HG02981 (cell line): Measurements from ENCODE around the gene REST.
"Not testable (repeated sequence)": the region's sequence is repeated elsewhere in the genome, so short reads cannot be mapped to it uniquely, and the experiment has no call there.

Source experiments
- ATAC-seq: cut with Tn5 transposase; IDR thresholded peaks from one replicate; pipeline ENCODE4 v1.9.1; 2021; ENCODE audit warnings: mild to moderate bottlenecking, moderate library complexity; ENCODE audit not compliant: unreplicated experiment

REST gene

DNA sequence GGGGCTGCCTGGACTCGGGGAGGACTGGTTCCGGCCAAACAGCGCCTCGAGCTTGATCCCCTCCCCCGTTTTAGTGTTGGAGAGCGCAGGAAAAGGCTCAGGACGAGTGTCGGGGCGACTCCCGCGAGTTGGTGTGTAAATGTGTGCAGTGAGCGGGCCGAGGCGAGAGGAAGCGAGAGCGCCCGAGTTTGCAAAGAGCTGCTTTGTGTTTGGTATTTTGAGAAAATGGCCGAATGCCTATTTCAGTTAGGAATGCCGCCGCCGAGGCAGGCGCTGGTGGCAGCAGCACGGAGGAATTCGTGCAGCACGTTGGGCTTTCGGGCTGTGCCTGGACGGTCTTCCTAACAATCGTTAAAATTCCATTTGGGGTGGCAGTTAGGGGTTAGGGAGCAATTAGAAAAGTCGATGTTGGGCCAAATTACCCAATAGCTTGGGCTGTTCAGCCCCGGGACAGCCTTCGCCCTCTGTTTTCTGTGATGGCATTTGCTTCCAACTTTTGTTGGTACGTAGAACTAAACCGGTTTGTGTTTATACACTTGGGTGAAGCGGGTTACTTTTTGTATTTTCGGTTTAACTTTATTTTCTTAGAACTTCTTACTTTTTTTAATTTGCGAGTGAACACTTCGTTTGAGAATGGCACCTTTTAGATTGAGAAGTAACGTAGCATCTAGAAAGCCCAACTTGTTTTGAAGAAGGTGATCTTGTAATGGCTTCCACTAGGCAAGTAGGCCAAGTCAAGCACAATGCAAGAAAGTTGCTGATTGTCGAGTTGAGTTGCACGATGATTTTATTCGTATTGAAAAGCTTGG is 1.6 kb downstream of the REST start:
- ATAC-seq = peak; percentile 28

- ATAC-seq = no peak
Measured at GRCh38 chr4:56910172-56910967, 2.7 kb downstream of the REST start.

GRCh38 chr4:56914336-56914735 is 6.6 kb downstream of the REST start:
- ATAC-seq = no peak

DNA sequence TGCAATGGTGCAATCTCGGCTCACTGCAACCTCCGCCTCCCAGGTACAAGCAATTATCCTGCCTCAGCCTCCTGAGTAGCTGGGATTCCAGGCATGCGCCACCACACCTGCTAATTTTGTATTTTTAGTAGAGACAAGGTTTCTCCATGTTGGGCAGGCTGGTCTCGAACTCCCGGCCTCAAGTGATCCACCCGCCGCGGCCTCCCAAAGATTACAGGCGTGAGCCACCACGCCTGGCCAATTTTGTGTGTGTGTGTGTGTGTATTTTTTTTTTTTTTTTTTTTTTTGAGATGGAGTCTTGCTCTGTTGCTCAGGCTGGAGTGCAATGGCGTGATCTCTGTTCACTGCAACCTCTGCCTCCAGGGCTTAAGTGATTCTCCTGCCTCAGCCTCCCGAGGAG is 7.3 kb downstream of the REST start:
- ATAC-seq = not testable (repeated sequence)

DNA sequence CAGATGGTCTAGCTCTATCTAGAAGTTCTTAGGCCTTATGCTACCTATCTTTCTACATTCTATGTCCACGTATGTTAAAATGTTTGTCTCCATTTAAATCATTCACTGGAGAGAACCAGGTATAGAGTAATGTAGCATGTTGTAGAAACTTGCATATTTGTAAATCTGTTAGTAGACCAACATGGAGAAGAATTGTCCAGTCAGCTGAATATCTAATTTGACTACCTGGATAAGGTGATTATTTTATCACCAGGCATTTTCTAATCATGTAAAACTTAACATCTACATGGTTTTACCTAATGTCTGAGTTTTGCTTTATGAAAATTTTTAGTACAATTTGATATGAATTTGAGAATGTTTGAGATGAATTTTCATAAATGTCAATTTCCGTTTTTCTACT is 19.5 kb downstream of the REST start:
- no peak for ATAC-seq

DNA sequence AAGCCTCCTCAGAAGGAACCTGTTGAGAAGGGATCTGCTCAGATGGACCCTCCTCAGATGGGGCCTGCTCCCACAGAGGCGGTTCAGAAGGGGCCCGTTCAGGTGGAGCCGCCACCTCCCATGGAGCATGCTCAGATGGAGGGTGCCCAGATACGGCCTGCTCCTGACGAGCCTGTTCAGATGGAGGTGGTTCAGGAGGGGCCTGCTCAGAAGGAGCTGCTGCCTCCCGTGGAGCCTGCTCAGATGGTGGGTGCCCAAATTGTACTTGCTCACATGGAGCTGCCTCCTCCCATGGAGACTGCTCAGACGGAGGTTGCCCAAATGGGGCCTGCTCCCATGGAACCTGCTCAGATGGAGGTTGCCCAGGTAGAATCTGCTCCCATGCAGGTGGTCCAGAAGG is 22.9 kb downstream of the REST start:
- no peak for ATAC-seq

- no peak for ATAC-seq
Measured at GRCh38 chr4:56931924-56932323, 24.2 kb downstream of the REST start.

GRCh38 chr4:56937262-56937661 is 29.6 kb downstream of the REST start:
- ATAC-seq = no peak

- ATAC-seq = not testable (repeated sequence)
Measured at GRCh38 chr4:56939826-56940225, 32.1 kb downstream of the REST start.

DNA sequence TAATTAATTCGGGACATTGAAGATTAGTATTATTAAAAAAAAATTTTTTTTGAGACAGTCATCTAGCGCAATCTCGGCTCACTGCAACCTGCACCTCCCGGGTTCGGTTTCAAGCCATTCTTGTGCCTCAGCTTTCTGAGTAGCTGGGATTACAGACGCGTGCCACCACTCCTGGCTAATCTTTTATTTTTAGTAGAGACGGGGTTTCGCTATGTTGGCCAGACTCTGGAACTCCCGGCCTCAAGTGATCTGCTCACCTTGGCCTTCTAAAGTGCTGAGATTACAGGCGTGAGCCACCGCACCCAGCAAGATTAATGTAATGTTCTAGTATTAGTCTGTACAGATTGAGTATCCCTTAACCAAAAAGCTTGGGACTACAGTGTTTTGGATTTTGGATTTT is 32.7 kb downstream of the REST start:
- no peak for ATAC-seq

DNA sequence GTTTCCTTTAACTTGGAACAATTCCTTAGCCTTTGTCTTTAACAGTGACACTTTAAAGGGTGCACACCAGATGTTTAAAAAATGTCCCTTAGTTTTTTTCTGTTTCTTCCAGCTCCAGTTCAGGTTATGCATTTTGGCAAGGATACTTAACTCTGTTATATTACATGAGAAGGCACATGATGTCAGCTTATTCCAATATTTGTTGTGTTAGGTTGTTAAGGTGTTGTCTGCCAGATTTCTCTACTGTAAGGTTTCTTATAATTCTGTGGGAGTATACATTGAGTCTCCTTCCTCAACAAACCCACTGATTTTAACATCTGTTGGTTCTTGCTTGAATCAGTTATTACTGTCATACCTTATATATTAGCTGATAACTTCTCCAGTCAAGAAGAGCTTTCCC is 33.3 kb downstream of the REST start:
- ATAC-seq = no peak

DNA sequence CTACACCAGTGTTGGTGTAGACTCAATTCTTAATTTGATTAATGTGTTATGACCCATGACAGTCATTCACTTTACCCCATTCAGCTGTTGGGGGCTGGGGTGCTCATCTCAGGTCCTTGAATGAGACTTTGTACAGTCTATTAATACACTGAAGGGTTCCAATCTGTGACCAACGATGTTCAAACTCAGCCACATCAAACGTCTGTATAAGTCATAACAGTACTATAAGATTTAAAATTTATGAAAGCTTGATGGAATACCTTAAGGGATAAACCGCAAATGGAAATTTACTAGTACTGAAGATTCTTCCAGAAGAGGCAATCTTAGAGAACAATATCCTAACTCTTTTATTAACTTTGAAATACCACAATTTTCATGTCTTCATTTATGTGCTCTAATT is 33.7 kb downstream of the REST start:
- no peak for ATAC-seq

DNA sequence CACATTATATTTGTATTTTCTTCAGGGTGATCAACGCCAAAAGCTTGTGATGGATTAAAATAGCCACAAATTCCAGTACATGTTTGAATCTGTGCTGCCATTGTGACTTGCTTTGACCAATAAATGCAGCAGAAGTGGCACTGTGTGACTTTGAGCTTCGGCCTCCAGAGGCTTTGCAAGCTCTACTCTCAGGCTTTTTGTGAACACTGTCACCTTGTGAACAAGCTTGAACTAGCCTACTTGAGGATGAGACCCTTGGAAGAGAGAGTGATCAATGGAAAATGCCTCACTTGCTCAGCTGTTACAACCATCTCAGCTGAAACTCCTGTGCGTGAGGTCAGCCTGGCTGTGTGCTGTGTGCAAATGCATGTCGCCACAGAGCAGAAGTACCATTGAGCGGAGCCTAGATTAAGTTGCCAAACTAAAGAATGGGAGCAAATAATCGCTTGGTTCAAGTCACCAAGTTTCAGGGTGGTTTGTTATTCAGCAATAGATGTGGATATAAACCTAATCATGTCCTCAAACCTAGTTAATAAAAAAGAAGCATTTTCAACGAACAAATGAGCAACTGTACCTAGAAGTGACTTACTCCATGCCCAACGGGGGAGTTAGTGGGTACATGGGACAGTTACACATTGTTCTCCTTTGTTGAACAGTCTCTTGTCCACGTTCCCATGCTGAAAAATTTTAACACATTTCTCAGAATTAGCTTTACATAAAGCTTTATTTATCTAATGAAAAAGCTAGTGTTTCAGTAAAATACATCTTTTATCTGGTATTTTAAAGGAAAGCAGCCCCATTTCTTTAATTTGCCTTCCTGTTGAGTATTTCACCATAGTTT is 46.2 kb downstream of the REST start:
- no peak for ATAC-seq

DNA sequence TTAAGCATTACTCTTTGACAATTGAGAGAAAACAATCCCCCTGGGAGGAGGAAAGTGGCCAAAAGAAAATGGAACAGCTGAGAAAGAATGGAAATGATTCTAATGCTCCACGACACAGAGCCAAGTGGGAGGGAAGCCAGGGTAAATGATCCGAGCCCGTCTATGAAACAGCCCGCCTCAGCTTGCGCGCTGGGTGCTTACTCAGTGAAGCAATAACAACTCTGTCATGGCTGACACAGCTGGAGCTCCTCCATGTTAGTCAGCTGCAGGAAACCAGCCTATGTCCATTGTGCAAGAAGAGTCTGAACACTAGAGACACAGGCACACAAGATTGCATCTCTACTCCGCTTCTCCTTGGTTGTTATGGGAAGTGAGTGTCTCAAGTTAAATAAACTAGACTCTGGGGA is 50.4 kb downstream of the REST start:
- ATAC-seq = no peak

GRCh38 chr4:56959100-56959499 is 51.4 kb downstream of the REST start:
- no peak for ATAC-seq

DNA sequence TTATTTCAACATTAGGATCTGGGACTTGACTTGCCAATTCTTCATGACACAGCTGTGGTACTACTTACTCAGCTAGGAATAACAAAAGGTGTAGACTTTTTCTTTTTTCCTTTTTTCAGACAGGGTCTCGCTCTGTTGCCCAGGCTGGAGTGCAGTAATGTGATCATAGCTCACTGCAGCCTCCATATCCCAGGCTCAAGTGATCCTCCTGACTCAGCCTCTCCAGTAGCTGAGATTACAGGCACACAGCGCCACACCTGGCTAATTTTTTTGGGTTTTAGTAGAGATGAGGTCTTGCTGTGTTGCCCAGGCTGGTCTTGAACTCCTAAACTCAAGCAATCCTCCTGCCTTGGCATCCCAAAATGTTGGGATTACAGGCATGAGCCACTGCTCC is 53.4 kb downstream of the REST start:
- no peak for ATAC-seq

DNA sequence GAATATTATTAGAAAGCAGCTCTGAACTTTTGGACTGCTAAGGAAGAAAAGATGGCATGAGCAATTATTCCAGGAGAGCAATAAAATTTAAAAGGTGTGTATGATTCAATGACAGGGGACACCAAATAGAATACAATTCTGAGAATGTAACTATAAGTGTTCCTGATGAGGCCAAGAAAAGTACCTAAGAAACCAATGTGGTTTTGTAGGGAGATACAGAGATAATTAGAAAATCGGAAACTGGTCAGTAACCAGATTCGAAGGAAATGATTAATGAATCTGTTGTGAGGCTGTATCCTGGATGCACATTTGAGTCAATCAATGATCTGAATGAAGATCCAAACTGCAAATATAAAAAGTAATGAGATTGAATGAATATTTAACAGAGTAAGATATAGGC is 63.7 kb downstream of the REST start:
- no peak for ATAC-seq

GRCh38 chr4:56972389-56972788 is 64.7 kb downstream of the REST start:
- ATAC-seq = no peak

DNA sequence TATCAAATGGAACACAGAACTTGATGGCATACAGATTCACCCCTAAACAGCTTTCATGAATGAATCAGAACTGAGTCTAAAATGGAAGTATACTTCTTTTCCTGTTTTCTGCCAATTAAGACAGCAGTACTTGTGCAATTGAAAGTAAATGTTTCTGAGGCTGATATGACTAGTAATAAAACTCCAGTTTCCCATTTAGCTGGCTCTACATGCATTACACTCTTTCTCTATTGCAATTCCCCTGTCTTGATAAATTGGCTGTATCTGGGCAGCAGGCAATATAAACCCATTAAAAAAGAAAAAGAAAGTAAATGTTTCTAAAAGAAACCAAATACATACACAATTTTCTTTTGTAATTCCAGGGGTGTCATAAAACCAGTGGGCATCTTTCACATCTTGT is 65.1 kb downstream of the REST start:
- no peak for ATAC-seq

GRCh38 chr4:56973336-56973735 is 65.6 kb downstream of the REST start:
- ATAC-seq = no peak

DNA sequence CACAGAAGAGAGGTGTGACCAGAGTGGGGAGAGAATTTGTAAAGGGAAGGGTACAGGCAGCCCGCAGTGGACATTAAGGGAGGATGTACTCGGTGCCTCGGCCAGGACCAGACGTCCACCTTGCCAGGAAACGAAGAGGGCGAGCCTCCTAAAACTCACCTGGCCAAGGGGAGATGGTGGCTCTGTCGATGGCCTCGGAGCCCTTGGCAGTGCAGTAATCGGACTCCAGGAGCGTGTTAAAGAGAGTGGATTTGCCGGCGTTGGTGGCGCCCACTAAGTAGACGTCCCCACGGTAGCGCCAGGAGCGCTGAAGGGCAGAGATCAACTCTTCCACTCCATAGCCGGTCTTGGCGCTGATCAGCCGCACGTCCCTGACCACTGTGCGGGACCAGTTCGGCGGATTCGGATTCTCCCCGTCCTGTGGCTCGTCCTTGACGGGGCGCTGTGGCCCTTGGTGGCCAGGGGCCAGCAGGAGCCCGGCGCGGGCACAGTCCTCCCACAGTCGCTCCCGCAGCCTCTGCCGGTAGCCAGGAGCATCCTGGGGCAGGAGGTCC is 68.7 kb downstream of the REST start:
- ATAC-seq = no peak
